HG03039 (cell line): ENCODE results near the gene FRMD5.

Experiments
- ATAC-seq: cut with Tn5 transposase; IDR thresholded peaks from one replicate; pipeline ENCODE4 v1.9.1; 2021; ENCODE audit warnings: mild to moderate bottlenecking, moderate library complexity; ENCODE audit not compliant: unreplicated experiment

The FRMD5 gene

DNA sequence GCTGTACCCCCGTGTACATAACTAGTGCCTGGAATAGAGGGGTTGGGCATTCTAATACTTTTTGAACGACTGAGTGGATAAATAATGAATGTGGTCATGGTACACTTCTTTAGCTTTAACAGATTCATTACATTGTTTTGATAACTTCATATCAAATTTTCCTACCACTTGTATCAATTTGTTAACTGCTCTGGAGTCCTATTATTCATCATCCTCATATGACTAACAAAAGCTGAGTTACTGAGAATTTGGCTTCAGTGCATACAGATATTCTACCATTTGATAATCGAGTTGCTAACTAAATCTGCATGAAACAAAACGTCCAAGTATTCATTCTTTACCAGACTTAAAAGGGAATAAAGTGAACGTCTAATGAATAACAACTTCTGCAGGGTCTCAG lies 31.7 kb downstream of the FRMD5 start:
- no peak for ATAC-seq

DNA sequence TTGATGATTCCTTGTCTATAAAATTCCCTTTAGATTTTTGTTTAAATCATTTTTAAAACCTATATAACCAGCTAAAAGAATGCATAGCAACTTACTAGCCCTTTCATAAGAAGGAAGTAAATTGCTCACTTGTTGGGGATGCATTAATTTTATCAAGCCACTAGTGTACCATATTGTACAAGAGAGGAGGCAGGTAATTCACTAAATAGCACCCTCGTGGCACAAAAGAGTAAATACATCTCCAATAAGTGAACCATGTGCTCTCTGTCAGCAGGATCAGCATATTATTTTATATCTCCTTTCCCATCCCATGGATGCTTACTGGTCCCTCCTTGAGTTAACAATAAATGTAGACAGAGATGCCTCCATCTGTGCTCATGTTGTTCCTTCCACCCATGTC lies 34.3 kb downstream of the FRMD5 start:
- ATAC-seq: no peak

DNA sequence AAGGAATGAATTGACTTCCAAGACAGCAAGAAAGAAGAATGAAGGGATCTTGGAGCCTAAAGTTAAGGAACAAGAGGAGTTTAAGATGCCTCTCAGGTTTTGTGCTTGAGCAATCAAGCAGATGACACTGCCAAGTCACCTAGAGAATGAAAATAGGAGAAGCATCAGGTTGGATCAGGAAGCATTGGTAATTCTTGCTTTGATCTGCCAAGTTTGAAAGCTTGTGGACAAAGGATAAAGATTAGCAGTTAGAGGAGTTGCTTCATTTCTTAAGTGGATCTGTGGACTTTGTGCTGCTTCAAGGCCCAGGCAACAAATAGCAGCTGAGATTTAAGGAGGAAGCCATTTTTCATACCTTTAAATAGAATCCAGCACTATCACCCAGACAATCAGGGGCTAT lies 35.6 kb downstream of the FRMD5 start:
- ATAC-seq: no peak

DNA sequence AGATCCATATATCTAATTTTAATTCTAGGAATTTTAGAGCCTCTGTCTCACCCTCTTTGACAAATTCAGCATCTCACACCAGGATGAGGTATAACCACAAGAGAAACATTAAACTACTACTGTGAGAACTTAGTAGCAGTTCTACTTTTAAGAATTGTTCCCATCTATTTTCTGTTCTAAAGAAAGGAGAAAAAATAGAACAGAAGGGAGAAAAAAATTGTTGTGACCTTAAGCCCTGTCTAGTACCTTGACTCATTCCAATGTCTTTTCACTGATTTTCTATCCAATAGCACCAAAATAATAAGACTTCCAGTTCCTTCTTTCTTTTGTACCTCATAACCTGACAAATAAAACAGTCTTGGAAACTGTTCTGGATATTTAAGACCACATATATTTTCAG lies 37.0 kb downstream of the FRMD5 start:
- no peak for ATAC-seq

DNA sequence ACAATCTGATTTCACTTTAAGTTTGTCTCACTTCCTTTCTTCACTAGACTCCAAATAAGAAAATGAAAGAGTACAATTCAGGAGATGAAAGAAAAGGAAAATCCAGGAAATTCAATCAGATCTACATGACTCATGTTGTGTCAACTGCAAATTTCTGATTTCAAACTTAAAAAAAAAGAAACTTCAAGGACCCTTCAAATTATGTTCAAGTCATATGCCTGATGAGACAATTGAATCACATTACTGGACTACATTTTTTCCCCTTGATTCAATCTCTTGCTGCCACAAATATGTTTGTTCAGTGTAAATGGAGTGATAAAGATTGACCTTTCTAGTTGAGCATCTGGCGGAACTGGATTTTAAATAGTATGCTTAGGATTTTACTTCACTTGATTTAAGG lies 37.4 kb downstream of the FRMD5 start:
- ATAC-seq: no peak

DNA sequence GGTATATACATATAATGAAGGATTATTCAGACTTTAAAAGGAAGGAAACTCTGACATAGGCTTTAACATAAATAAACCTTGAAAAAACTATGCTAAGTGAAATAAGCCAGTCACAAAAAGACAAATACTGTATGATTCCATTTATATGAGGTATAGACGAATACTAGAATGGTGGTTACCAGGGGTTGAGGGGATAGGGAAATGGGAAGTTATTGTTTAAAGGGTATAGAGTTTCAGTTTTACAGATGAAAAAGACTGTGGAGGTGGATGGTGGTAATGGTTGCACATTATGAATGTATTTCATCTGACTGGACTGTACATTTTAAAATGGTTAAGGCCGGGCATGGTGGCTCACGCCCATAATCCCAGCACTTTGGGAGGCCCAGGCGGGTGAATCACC lies 41.7 kb downstream of the FRMD5 start:
- ATAC-seq: no peak

DNA sequence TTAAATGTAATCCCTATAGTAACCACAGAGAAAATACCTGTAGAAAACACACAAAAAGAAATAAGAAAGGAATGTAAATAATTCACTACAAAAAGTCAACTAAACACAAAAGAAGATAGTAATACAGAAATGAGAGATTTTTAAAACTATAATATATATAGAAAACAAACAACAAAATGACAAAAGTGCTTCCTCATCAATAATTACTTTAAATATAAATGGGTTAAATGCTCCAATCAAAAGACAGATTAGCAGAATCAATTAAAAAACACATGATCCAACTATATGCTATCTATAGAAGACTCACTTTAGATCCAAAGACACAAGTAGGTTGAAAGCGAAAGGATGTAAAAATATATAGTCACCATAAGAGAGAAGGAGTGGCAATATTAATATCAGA lies 45.8 kb downstream of the FRMD5 start:
- no peak for ATAC-seq

DNA sequence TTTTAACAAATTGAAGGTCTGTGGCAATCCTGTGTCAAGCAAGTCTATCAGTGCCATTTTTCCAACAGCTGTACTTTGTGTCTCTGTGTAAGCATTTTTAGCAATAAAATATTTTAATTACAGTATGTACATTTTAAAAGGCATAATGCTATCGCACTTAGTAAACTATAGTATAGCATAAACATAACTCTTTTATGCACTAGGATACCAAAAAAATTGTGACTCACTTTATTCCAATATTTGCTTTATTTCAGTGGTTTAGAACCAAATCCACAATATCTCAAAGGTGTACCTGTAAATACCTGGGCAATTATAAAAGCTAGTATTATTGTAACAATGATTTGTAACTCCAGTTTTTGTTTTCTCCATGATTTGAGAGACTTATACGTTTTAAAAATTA lies 46.5 kb downstream of the FRMD5 start:
- no peak for ATAC-seq

DNA sequence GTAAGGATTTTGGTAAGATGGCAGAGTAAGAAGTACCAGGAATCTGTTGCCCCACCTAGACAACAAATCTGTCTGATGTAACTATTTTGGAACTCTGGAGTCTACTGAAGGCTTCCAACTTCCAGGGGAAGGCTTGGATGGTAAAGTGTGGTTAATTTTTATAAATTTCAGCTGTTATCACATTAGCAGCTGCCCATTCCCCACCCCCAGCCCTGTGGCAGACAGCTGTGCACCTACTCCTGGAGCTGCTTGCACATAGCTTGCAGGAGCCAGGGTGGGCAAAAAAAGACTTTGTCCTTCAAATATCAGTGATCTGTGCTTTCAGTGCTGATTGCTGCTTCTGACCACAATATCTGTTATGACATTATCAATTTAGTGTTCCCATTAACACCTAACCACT lies 47.4 kb downstream of the FRMD5 start:
- ATAC-seq: no peak

DNA sequence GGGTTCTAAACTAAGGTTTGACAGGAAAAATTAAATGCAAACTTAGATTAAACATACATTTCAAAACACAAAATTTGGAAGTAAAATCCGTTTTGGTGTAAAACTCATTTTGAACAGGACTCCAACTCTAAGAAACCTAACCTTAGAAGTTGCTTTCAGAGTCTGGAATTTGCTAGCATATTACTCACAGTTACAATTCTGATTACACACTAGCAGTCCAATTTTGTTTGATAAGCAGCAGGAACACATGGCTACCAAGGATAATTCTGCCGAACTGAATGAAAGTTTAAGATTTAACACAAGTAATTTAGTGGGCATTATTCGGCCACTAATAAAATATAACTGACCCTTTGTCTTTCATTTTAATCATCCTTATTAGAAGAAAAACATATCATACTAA lies 49.6 kb downstream of the FRMD5 start:
- no peak for ATAC-seq

DNA sequence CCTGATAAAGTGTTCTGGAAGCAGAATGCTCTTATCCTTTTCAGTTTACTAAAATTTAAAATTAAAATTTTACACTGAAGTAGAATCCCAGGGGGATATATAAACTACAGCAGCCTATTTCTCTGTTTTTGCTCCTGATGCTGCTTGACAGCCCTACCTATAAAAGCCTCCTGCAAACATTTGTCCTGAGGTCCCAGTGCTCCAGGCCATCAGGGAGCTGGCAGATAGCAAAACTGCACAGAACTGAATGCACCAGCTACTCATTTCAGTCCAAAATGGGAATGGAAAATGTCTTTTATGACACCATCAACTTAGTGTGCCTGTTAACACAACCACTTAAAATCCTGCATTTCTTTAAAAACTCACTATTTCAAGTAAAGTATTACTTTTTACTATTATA lies 50.1 kb downstream of the FRMD5 start:
- ATAC-seq: no peak

DNA sequence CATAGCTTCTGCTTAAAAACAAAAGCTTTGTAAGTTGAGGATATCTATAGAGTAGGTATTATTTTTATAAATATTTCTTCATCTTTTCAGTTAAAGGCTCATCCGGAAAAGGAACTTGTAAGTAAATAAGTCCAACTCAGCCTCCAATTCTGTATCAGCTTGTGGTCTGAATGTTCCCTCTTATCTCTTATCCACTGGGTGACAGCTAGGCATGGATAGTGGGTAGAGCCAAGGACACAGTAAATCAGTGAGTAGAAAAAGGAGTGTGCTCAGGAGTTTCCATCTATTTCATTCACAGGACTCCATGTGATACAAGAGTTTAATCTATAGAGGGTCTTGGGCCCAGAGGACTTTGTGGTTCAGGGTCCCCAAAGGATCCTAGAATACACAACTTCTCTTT lies 50.9 kb downstream of the FRMD5 start:
- no peak for ATAC-seq

DNA sequence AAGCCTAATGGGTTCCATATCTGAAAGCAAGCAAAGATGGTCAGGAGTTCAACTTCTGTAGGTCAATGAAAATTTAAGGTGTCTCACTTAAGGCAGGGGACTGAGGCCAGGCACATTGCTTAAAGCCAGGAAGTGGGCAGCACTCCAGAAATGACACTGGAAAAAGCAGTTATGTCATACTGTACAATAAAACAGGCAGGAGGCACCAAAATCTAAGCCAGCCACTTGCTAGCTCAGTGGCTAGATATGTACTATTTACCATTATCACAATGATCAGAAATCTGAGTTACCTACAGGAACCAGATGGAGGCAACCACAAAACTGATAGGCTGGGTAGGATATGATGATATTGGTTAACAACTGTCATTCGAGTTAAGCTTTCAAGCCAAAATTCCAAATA lies 57.3 kb downstream of the FRMD5 start:
- ATAC-seq: no peak

DNA sequence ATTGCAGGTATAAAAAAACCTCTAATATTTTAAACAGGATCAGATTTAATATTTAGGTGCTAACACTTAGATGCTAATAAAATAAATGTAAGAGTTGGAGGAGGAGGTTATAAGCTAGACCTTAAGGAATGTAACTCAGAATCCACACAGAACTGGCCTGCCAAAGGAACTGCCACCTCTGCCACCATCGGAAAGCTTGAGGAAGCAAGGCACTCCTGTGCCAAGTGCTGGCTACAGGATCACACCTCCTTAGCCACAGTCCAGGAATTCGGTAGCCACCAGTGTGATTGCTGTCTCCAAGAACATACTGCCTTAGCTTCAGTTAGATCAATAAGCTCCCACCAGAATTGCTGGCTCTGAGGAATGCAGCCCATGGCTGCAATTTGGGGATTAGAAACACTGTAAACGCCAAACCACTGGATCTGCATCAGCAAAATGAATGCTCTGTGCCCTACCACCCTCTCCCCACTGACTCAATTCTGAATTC lies 58.0 kb downstream of the FRMD5 start:
- ATAC-seq: no peak

DNA sequence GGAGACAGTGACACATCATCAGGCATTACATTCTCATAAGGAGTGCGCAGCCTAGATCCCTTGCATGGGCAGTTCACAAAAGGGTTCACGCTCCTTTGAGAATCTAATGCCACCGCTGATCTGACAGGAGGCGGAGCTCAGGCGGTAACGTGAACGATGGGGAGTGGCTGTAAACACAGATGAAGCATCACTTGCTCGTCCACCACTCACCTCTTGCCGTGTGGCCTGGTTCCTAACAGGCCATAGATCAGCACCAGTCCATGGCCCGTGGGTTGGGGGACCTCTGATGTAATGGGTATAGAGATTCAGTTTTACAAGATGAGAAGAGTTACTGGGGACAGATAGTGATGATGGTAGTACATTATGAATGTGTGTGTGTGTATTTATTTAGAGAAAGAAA lies 63.0 kb downstream of the FRMD5 start:
- no peak for ATAC-seq

DNA sequence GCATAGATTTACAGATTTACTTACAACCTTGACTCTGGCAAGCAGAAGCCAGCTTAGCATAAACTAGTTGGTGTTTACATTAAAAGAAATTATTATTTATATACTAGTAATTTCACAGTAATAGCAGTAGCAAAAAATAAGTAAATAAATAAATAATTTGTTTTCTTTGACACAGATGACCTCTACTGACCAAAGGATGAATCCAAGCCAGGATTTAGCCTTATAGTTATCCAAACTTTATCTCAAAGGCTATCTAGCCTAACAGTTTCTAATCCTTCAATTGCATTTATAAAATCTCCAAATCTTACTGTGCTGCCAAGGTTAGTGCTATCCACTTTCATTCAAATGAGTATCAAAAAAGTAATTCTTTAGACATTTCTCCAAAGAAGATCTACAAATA lies 64.3 kb downstream of the FRMD5 start:
- ATAC-seq: no peak

DNA sequence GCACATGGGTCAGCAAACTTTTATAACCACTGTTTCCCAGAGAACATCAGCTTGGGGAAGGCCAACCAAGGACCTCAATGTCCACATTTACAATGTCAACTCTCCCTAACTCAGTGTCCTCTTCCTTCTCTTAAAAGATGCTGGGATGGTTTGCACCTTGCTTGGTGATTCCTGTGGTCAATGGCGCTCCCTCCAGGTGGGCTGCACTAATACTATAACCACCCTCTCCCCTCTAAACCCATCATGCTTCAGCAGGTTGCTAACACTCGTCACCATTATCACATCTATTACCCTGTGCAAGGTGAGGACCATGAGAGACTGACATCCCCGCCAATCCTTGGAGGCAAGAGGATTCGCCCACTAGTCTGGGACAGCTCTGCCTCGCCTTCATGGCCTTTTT lies 65.2 kb downstream of the FRMD5 start:
- no peak for ATAC-seq

DNA sequence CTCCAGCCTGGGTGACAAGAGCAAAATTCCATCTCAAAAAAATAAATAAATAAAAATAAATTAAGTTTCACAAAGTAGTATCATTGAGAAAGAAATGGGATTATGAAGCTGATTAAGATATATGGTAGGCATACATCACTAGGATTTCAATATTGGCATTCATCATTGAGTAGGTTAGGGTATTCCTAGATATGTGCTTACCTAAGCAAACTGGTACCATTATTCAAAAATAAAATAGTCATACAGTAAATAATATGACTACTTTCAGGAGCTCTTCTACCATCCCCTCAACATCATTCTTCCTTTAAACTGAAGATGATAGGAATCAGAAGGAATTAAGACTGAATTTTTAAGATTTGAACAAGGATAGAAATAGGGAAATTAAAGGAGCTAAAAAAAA lies 66.6 kb downstream of the FRMD5 start:
- ATAC-seq: no peak

DNA sequence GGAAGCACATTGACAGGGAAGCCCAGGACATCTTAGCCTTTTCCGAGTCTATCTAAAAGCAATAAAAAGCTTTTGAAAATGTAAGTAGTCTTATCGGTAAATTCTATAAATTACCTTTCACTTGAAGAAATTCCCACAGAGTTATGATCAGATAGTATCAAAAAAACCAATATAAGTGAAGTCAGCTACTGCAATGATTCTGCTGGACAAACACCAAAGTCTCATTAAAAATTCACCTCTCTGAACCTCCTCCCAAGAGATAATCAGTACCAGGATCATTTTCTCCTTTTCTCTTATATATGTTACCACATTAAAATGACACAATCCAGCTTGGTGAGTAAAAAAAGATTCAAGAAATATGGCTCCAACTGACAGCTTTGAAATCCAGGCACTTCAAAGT lies 69.2 kb downstream of the FRMD5 start:
- no peak for ATAC-seq

DNA sequence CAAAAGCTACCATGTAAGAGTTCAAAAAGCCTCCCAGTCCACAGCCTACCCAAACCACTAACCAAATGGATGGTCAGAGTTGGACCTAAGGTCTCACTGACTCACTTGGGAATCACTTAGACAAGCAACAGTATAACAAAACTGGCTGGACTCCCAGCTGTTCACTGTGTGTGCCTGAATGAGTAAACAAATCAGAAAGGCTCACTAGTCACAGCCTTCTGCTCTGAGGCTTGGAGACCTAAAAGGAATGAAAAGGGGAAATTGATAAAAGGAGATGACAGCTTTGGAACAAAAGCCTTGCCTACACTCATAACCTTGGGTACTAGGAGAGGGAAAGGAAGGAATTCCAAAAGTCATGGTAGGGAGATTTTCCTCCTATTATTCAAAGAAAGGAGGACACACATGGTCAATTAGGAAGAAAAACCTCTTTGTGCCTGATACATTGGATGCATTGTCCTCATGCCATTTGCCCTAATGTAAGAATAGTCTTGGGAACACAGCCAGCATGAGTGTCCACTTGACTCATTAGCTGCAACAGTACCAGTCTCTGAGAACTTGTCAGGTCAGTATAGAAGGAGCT lies 92.3 kb downstream of the FRMD5 start:
- ATAC-seq: no peak

DNA sequence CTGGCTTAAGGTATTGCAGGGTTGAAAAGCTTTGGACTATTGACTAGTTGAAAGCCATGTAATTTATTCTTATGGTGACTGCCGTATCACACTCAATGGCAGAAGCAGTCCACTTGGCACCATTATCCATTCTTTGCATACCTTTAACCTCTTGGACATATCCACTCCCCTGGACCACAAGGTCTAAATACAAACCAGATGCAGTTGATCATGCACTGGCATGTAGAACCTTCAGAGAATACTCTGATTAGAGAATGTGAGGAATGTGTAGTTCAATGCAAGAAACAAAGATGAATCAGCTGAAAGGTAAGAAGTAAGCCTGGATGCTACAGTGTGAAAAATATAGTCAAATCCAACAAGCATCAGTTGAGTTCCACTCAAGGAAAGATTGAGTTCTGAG lies 93.1 kb downstream of the FRMD5 start:
- no peak for ATAC-seq

DNA sequence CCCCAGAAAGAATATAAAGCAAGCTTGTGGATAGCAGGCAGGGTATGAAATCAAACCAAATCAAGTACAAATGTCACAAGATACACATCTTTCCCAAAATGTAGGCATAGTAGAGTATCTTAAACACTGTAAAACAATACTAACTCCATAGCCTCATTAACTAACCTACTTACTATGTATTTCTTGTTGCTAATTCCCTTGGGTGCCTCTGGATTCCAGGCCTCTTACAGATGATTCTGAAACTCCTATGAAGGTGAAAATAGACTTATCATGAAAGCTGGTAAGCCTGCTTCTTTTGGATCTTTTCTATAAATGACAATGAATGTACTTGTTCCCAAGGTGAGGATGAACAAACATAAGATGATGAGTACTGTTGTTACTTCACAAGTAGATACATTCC lies 93.8 kb downstream of the FRMD5 start:
- ATAC-seq: no peak

DNA sequence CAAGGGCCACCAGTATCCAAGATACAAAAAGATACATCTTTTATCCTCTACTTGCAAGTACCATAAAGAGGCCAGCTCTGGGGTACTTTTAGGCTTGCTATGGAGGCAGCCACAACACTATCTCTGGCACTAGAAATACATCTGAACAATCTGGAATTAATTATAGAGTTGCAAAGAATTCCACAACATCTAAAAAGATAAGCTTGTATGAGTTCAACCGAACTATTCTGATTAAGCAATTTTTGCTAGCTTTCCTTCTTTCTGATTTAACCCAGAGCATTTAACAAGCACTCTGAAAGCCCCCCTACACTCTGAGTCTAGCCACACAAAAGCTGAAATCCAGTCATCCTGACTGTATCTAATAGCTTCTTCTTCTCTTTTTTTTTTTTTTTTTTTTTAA lies 95.4 kb downstream of the FRMD5 start:
- no peak for ATAC-seq

DNA sequence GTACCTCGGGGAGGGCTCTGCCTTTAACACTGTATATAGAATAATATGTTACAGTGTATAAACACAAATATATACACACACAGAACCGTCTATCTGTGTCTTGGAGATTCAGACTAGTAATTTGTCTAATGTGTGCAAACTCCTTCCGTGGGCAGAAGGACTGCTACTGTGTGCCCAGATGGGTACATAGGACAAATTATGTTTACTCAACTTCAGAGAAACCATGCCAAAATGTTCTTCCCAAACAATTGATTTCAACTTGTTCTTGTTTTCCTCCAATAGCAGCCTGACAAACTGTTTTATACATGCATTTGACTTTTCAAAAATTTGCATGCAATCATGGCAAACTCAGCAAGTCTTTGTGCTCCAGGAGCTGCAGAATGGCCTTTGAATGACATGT lies 97.5 kb downstream of the FRMD5 start:
- no peak for ATAC-seq
